DMS 273 (cell line): ENCODE results near the gene FLT3.
"Not testable (repeated sequence)": the region's sequence is repeated elsewhere in the genome, so short reads cannot be mapped to it uniquely, and the experiment has no call there.

Experiments used
- DNase-seq: peaks from one replicate; lab custom pipeline; 2025; ENCODE audit not compliant: unreplicated experiment; lab: John Stamatoyannopoulos, UW

The FLT3 gene

GRCh38 chr13:28046981-28047380, 53.4 kb downstream of the FLT3 start:
- no peak for DNase-seq

GRCh38 chr13:28045861-28046260, 54.5 kb downstream of the FLT3 start:
- DNase-seq = no peak

DNA sequence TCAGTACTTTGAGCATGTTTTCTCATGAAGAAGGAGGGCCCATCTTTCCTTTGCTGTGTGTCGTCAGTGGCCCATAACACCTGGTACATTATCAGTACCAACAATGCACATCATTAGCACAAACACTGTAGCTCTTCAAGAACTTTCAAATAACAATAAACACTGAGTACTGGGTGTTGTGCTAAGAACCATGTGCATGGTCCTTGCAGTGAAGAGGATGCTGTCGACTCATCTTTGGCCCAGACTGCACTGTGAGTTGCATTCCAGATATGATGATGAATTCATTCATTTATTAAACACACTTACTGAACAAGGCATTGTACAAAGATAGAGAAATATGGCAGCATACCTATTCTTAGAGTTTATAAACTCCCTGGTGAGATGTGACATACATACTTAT, 55.8 kb downstream of the FLT3 start:
- DNase-seq = no peak

DNA sequence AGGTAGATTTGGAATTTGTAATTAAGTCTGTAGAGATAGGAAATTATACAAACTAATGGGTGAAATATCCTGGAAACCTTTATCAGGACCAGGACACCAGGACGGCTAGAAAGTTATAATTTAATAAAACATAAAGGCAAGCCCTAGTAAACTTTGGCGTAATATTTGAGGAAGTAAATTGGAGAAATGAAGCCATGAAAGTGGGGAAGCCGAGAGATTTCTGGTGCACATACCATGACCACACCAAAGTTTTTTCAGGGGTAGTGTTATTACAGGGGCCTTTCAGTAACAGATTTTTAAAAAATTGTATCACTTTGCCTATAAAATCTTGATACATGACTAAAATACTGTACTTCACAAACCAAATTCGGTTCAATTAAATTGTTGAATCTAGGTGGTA, 57.2 kb downstream of the FLT3 start:
- no peak for DNase-seq

DNA sequence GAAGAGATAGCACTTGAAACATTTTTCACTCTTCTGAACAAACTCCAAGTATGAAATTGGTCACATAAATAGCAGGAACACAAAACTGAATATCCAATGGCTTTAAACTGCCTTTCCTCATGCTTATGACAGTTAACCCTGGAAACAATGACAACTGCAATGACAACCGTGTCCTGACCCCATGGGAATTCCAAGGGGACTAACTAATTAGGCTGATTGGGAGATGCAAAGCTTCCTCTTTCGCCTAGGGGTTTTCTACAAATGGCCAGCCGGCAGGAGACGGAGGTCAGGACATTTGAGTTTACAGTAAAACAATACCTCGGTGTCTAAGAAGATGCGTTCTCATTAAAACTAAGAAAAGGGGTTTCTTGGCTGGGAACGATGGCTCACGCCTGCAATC, 58.9 kb downstream of the FLT3 start:
- no peak for DNase-seq

DNA sequence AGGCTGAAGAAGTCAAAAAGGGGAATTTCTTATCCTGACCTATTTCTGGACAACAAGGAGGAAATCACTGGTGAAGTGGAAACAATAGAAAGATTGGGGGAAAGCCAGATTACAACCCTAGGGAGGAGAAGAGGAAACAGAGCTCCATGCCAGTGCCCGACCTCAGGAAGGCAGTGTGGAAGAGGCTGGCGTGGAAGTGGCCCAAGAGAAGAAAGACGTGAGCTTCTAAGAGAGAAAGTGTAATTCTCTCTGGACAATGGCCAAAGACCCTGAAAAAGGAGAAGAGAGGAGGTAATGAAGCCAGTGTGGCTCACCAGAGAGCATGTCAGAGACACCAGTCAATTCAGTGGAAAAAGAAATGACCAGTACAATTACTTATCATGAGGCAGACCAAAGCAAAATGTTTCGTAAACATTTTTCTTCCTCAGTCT, 59.3 kb downstream of the FLT3 start:
- no peak for DNase-seq

DNA sequence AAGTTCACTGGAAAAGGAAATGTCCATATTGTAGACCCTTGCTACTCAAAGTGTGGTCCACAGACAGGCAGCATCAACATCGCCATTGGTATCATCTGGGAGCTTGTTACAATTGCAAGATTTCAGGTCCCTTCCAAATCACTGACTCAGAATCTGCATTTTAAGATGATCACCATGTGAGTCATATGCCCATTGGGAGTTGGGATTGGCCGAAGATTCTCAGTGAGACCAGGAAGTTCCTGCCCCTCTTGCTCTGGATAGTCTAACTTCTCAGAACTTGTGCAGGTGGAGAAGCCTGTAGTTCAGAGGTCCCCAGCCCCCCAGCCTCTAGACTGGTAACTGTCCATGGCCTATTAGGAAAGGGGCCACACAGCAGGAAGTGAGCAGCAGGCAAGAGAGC, 63.0 kb downstream of the FLT3 start:
- DNase-seq = no peak

- no peak for DNase-seq
These were observed 65.1 kb downstream of the FLT3 start for GRCh38 chr13:28035146-28035782.

DNA sequence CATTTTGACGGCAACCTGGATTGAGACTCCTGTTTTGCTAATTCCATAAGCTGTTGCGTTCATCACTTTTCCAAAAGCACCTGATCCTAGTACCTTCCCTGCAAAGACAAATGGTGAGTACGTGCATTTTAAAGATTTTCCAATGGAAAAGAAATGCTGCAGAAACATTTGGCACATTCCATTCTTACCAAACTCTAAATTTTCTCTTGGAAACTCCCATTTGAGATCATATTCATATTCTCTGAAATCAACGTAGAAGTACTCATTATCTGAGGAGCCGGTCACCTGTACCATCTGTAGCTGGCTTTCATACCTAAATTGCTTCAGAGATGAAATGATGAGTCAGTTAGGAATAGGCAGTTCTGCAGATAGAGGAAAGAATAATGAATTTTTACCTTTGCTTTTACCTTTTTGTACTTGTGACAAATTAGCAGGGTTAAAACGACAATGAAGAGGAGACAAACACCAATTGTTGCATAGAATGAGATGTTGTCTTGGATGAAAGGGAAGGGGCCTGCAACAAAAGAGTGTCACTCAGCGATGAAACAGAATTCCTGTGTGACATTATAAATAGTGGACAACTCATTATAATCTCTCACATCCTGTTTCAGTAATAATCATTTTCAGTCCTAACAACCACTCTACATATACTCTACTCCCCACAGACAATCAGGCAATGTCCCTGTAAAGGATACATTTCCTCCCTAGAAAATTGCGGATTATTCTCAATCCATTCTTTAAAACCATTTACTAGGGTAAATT, 66.3 kb downstream of the FLT3 start:
- DNase-seq = no peak

DNA sequence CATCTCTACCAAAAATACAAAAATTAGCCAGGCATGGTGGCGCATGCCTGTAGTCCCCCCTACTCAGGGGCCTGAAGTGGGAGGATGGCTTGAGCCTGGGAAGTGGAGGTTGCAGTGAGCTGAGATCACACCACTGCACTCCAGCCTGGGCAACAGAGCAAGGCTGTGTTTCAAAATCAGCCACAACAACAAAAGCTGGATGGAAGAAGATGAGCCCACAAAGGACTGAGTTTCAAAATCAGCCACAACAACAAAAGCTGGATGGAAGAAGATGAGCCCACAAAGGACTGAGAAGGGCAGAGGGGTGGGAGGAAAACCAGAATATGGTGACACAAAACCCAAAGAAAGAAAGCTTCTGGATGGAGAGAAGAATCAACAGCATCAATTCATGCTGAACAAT, 67.9 kb downstream of the FLT3 start:
- not testable (repeated sequence) for DNase-seq

DNA sequence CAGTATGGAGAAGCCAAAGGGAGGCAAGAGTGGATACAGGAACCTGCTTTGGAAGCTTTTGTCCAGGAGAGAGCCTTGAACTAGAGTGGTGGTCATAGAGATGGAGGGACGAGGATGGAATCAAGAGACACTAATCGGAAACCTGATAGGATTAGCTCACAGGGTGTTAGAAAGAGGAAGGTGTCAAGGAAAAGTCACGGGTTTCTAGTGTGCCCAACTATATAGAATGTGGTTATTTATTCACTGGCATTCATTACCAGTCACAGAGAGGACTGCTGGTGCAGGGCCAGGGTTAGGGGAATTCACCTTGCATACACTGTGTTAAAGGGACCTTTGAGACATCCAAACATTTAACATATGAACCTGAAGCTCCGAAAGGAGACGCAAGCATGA, 68.5 kb downstream of the FLT3 start:
- no peak for DNase-seq

DNA sequence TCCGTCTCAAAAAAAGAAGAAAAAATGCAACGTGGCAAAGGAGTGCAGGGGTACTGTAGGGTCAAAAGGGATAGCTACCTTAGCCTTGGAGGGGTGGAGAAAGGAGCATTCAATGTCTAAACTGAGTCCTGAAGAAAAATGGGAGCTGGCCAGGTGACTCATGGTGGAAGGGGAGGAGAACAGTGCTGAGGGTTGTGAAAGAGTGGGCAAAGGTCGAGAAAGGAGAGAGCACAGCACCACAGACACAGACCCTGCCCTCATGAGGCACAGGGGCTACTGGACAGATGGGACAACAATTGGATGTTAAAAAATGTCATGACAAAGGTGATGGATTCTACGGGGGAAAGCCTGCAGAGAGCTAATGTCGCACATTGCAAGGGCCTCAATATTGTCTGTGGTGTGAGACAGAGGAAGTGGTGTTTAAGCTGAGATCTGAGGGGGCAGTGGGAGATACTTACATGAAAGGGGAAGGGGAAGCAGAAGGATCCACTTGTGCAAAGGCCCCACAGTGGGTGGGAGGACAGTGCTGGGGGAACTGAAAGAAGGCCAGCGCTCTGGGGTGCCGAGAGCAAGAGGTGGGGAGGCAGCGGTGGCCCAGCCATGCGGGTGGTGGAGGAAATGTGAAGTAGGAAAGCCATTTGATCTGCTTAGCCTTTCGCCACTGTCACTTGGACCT, 69.0 kb downstream of the FLT3 start:
- no peak for DNase-seq

GRCh38 chr13:28027607-28028364, 72.6 kb downstream of the FLT3 start:
- DNase-seq = no peak

DNA sequence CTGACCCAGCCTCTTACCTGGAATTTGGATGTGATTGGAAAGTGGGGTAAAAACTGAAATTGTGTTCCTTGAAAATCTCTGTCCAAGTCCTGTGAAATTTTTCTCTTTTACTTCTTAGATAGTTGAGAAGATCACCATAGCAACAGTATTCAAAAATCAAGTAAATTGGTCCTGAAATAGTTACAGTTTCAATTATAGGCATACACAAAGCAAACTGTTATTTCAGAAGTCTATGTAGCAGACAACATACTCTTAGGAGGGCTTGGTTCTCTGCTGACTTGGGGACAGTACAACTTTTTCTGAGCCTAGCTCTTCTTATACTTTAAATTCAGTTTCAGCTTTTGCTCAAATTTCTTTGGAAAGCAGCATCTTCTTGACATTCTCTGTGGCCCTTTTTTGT, 73.3 kb downstream of the FLT3 start:
- DNase-seq = no peak

DNA sequence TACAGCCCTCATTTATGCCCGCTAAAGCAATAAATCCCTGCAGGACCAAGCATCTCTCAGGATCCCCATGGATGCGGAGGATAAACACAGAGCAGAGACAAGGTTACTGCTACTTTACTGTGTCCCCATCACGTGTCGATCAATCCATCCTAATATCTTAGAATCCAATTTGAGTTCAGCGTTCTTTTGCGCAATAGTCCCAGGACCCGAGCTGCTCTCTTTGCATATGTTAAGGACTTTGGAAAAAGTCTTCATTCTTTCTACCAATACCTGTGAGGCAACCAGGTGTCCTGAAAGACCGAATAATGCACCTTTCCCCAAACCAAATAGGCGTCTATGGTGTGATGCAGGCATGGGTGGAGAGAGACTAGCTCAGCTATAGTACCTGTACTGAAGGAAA, 73.9 kb downstream of the FLT3 start:
- no peak for DNase-seq

- DNase-seq = no peak
These were observed 77.4 kb downstream of the FLT3 start for GRCh38 chr13:28022848-28023518.

DNA sequence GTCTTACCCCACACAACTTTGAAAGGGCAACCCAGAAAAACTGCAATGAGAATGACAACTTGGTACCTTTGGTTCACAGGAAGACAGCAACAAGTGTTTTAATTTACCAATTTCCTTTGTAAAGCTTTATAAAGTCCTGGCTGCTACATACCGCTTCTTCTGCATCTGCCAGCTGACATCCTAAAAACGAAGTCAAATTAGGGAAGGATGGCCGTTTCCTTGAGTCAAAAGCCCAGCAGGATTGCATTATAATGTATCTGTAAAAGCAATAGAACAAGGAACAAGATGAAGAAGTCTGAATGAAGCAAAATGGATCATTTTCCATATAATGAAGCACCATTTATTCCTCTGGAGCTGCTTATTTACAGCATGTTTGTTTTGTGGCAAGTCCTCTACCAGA, 86.1 kb downstream of the FLT3 start:
- no peak for DNase-seq

DNA sequence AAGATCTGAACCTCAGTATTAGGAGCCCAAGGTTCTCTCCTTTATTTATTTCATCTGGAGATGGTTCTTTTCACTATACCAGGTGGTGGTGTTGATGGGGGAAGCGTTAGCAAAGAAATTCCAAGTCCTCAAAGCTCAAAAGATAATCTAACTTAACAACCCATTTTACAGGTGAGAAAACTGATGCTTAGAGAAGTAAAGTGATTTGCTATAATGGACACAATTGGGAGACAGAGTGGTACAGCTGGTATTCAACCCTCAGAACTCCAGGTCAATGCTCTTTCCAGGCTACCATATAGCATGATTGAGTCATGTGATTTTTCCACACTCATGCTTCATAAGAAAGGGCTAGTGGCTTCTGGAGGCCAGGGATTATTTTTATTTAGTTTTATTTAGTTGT, 86.9 kb downstream of the FLT3 start:
- no peak for DNase-seq

DNA sequence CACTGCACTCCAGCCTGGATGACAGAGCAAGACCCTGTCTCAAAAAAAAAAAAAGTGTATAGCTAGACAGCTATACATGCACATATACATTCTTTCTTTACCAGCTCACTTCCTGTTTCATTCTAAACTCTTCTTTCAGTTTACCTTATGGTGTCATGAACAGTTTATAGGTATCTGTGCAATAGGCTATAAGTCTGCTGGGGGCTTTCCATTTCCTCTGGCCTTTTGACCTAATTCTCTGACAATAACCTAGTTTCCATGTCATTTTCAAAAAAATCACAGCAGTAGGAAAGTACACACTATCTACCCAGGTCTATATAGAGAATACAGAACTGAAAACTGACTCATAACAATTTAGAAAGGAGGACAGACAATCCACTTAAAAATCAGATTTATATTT, 87.5 kb downstream of the FLT3 start:
- no peak for DNase-seq

- DNase-seq = no peak
These were observed 88.0 kb downstream of the FLT3 start for GRCh38 chr13:28012383-28012782.

DNA sequence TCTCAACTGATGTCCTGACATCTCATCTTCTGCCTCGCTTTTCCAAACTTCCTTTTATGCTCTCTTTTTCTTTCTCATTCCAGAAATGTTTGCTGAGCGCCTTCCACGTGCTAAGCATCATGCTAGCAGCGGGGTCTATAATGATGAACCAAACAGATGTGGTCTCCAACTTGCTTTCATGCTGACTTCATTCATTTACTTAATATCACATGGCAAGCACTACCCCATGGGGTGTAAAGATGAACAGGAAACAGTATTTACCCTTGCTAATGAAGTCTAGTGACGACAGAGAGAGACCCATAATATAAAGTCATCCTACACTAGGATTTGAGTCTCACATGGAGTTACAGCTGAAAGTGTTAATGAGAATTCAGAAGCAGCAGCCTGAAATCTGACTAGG, 90.3 kb downstream of the FLT3 start:
- no peak for DNase-seq
